ENCODE measurements around the gene JAKMIP1. TPM values are rescaled to one million over a fixed set of nuclear protein-coding genes. Genes with fewer than 3 reads are reported as not detected.

JAKMIP1 gene
- total and polyA plus RNA-seq, 3 experiments from 2014 or later, result 12.7 to 26.1 (median 14.2) TPM

DNA sequence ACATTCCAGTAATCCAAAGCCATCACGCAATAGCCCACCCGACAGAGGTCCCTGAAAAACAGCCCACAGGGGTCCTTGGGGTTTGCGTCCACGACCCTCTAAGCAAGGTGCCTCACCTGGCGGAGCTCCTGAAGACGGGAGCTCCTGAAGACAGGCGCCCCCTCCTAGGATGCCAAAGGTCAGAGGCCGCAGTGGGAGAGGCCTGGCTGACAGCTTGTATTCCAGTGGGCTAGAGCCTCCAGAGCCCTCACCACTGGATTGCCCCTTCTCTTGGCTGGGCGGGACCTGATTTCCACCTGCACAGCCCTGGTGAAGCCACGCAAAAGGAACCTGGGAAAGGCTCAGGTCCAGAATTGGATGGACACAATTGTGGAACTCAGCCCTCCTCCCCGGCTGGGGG, 39.6 kb upstream of the JAKMIP1 start:
- no peaks in the 10 kb centered on the region for H3K4me1 ChIP-seq (ENCODE audit: insufficient read depth, low read length)
- H3K27ac ChIP-seq (ENCODE audit: low read depth, low read length), result no peak overlapping the region
- Mint-ChIP-seq H3K4me3 (no peak overlapping the region), H3K9me3 (peaks cover 0 to 16% (median 15%) of the 10 kb centered on the region in 5 donors), H3K27ac (no peak overlapping the region), H3K27me3 (peaks cover 17 to 40% of the 10 kb centered on the region in 2 donors), H3K4me1 (peaks cover 3 to 4% (median 3%) of the 10 kb centered on the region in 3 donors), H3K36me3 (peaks cover 0 to 9% (median 3%) of the 10 kb centered on the region in 3 donors)
- DNase-seq, result peak in 1 of 5 donors; percentile 30
- peaks cover 14% of the 10 kb centered on the region for H3K27me3 ChIP-seq (ENCODE audit: insufficient read depth, low read length, poor library complexity, severe bottlenecking)
- no peaks in the 10 kb centered on the region for H3K9me3 ChIP-seq (ENCODE audit: low read length)
- ChIA-PET POLR2A (no interaction called here), CTCF (interaction anchor here (1.1 to 2.1 kb wide), 2 partner anchors 88 to 91 kb away, joined by 3 to 5 read pairs; no protein-coding TSS in a partner anchor)
- no peaks in the 10 kb centered on the region for H3K36me3 ChIP-seq (ENCODE audit: insufficient read depth, low read length)
- H3K4me3 ChIP-seq (ENCODE audit: low read length), result no peak overlapping the region

DNA sequence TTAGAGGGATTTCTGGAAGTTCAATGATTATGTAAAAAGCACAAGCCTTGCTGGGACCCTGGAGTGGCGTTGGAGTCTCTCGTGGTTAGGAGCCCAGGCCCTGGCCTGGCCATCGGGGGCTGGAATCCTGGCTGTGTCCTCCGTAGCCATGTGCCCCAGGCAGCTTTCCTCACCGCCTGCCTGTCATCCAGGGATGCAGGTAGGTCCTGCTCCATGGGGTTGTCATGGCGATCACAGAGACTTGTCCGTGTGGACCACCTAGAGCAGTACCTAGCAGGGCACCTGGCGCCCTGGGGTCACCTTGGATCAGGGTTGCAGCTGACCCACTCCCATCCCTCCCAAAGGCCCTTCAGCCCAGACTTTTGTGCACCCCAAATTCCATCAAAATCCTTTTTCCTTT, 39.1 kb upstream of the JAKMIP1 start:
- H3K27ac ChIP-seq (ENCODE audit: low read depth, low read length), result no peak overlapping the region
- H3K36me3 ChIP-seq (ENCODE audit: insufficient read depth, low read length), result no peaks in the 10 kb centered on the region
- H3K4me3 ChIP-seq (ENCODE audit: low read length), result no peak overlapping the region
- Mint-ChIP-seq H3K4me3 (no peak overlapping the region), H3K27me3 (peaks cover 15 to 35% of the 10 kb centered on the region in 2 donors), H3K27ac (no peak overlapping the region), H3K9me3 (peaks cover 0 to 11% (median 10%) of the 10 kb centered on the region in 5 donors), H3K4me1 (no peaks in the 10 kb centered on the region), H3K36me3 (peaks cover 0 to 5% (median 0%) of the 10 kb centered on the region in 3 donors)
- no peaks in the 10 kb centered on the region for H3K4me1 ChIP-seq (ENCODE audit: insufficient read depth, low read length)
- no peaks in the 10 kb centered on the region for H3K9me3 ChIP-seq (ENCODE audit: low read length)
- DNase-seq, result no peak
- H3K27me3 ChIP-seq (ENCODE audit: insufficient read depth, low read length, poor library complexity, severe bottlenecking), result peaks cover 9% of the 10 kb centered on the region
- ChIA-PET CTCF (interaction anchor here (1.1 to 2.1 kb wide), 2 partner anchors 88 to 91 kb away, joined by 3 to 5 read pairs; no protein-coding TSS in a partner anchor), POLR2A (no interaction called here)

DNA sequence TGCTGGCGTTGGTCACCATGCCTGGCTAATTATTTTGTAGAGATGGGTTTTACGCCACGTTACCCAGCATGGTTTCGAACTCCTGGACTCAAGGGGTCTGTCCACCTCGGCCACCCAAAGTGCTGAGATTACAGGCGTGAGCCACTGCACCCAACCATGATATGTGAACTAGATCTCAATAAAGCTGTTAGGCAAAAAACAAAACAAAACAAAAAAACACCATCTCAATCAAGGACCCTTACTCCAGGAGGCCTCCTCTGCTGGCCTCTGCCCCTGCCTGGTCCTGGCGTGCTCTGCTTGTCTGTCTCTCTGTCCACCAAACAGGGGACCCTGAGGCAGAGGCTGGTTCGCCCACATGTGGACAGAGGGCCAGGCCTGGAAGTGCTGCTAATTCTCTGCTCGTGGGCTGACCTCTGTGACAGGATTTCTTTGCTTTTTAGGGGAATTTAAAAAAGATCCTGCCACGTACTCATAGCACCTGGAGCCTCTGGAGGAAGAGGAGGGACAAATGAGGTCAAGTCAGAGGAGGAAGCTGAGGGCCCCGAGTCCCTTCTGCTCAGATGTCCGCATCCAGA, 36.6 kb upstream of the JAKMIP1 start:
- no peaks in the 10 kb centered on the region for H3K27me3 ChIP-seq (ENCODE audit: insufficient read depth, low read length, poor library complexity, severe bottlenecking)
- H3K4me3 ChIP-seq (ENCODE audit: low read length), result no peak overlapping the region
- no peaks in the 10 kb centered on the region for H3K4me1 ChIP-seq (ENCODE audit: insufficient read depth, low read length)
- Mint-ChIP-seq H3K36me3 (no peaks in the 10 kb centered on the region), H3K27me3 (peaks cover 2 to 12% of the 10 kb centered on the region in 2 donors), H3K27ac (no peak overlapping the region), H3K4me3 (no peak overlapping the region), H3K9me3 (no peaks in the 10 kb centered on the region), H3K4me1 (no peaks in the 10 kb centered on the region)
- no peak overlapping the region for H3K27ac ChIP-seq (ENCODE audit: low read depth, low read length)
- CTCF ChIA-PET, result no interaction called here
- no peaks in the 10 kb centered on the region for H3K9me3 ChIP-seq (ENCODE audit: low read length)
- POLR2A ChIA-PET, result no interaction called here
- no peaks in the 10 kb centered on the region for H3K36me3 ChIP-seq (ENCODE audit: insufficient read depth, low read length)
- DNase-seq, result no peak

DNA sequence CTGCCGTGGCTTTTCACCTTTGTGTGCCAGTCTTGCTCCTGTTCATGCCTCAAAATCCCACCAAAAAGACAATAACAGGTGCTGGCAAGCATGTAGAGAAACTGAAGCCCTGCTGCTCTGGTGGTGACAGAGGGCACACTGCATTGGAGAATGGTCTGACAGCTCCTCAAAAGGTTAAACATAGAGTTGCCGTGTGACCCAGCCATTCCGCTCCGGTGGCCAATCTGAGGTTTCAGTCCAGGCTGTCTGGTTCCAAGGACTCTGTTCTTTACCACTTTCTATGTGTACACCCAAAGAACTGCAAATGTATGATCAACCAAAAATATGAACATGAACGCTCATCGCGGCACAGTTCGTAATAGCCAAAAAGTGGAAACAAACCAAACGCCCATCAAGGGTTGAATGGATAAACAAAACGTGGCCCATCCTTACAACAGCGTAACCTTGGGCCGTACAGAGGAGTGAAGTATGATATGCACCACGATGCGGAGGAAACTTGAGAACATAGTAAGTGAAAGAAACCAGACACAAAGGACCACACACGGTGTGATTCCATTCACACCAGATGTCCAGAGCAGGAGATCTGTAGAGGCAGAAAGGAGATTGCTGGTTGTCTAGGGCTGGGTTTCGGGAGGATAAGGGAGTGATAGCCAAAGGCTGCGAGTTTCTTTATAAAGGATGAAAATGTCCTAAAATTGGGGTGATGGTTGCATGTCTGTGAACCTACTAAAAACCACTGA, 35.7 kb upstream of the JAKMIP1 start:
- CTCF ChIA-PET, result no interaction called here
- no peak overlapping the region for H3K4me3 ChIP-seq (ENCODE audit: low read length)
- Mint-ChIP-seq H3K27me3 (peaks cover 2 to 7% of the 10 kb centered on the region in 2 donors), H3K4me3 (no peak overlapping the region), H3K36me3 (no peaks in the 10 kb centered on the region), H3K9me3 (no peaks in the 10 kb centered on the region), H3K27ac (no peak overlapping the region), H3K4me1 (no peaks in the 10 kb centered on the region)
- H3K9me3 ChIP-seq (ENCODE audit: low read length), result no peaks in the 10 kb centered on the region
- H3K27ac ChIP-seq (ENCODE audit: low read depth, low read length), result no peak overlapping the region
- H3K27me3 ChIP-seq (ENCODE audit: insufficient read depth, low read length, poor library complexity, severe bottlenecking), result no peaks in the 10 kb centered on the region
- H3K4me1 ChIP-seq (ENCODE audit: insufficient read depth, low read length), result no peaks in the 10 kb centered on the region
- DNase-seq, result no peak
- H3K36me3 ChIP-seq (ENCODE audit: insufficient read depth, low read length), result no peaks in the 10 kb centered on the region
- POLR2A ChIA-PET, result no interaction called here

DNA sequence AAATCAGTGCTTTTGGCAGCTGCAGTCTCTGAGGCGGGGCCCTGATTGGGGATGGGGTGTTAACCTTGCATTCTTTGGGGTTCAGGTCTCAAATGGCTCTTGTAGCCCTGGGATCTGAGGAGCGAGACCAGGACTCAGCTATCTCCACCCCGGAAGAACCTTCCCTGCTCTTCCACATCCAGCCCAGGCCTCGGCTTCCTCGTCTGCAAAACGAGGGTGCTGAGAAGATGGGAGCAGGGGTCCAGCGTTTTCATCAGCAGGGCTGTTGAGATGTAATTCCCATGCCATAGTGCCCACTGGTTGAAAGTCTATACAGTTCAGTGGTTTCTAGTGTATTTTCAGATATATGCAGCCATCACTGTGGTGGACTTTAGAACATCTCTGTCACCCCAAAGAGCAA, 34.7 kb upstream of the JAKMIP1 start:
- H3K4me3 Mint-ChIP-seq, result no peak overlapping the region
- Histone ChIP-seq H3K9me3 (ENCODE audit: low read length) (no peaks in the 10 kb centered on the region), H3K27ac (ENCODE audit: low read depth, low read length) (no peak overlapping the region), H3K27me3 (ENCODE audit: insufficient read depth, low read length, poor library complexity, severe bottlenecking) (no peaks in the 10 kb centered on the region), H3K4me1 (ENCODE audit: insufficient read depth, low read length) (no peaks in the 10 kb centered on the region), H3K36me3 (ENCODE audit: insufficient read depth, low read length) (no peaks in the 10 kb centered on the region), H3K4me3 (ENCODE audit: low read length) (no peak overlapping the region)
- no peaks in the 10 kb centered on the region for H3K36me3 Mint-ChIP-seq
- H3K27me3 Mint-ChIP-seq, result peaks cover 2 to 7% of the 10 kb centered on the region in 2 donors
- POLR2A ChIA-PET, result no interaction called here
- no peak for DNase-seq
- CTCF ChIA-PET, result no interaction called here
- no peaks in the 10 kb centered on the region for H3K9me3 Mint-ChIP-seq
- no peaks in the 10 kb centered on the region for H3K4me1 Mint-ChIP-seq
- no peak overlapping the region for H3K27ac Mint-ChIP-seq

DNA sequence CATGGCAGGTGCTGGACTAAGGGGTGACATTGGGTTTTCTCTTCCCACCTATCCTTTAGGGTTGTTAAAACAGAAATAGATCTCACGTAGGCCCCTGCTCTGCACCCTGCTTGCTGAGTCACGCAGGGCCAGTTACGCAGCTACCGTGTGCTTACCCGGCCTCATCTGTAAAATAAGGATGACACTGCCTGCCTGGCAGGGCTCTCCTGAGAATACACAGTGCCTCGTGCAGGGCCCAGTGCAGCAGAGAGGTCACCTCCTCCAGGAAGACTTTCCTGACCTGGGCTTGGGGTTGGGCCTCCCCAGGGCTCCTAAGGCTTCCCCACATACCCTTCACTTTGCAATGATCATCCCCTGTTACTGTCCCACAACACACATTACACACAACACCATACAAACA, 33.6 kb upstream of the JAKMIP1 start:
- no peak overlapping the region for H3K27ac ChIP-seq (ENCODE audit: low read depth, low read length)
- no peak overlapping the region for H3K4me3 ChIP-seq (ENCODE audit: low read length)
- H3K27ac Mint-ChIP-seq, result no peak overlapping the region
- H3K36me3 Mint-ChIP-seq, result no peaks in the 10 kb centered on the region
- H3K9me3 Mint-ChIP-seq, result no peaks in the 10 kb centered on the region
- H3K4me1 ChIP-seq (ENCODE audit: insufficient read depth, low read length), result no peaks in the 10 kb centered on the region
- H3K4me3 Mint-ChIP-seq, result no peak overlapping the region
- no peaks in the 10 kb centered on the region for H3K36me3 ChIP-seq (ENCODE audit: insufficient read depth, low read length)
- H3K27me3 Mint-ChIP-seq, result peaks cover 2 to 11% of the 10 kb centered on the region in 2 donors
- CTCF ChIA-PET, result no interaction called here
- DNase-seq, result no peak
- POLR2A ChIA-PET, result no interaction called here
- H3K9me3 ChIP-seq (ENCODE audit: low read length), result no peaks in the 10 kb centered on the region
- no peaks in the 10 kb centered on the region for H3K27me3 ChIP-seq (ENCODE audit: insufficient read depth, low read length, poor library complexity, severe bottlenecking)
- no peaks in the 10 kb centered on the region for H3K4me1 Mint-ChIP-seq

DNA sequence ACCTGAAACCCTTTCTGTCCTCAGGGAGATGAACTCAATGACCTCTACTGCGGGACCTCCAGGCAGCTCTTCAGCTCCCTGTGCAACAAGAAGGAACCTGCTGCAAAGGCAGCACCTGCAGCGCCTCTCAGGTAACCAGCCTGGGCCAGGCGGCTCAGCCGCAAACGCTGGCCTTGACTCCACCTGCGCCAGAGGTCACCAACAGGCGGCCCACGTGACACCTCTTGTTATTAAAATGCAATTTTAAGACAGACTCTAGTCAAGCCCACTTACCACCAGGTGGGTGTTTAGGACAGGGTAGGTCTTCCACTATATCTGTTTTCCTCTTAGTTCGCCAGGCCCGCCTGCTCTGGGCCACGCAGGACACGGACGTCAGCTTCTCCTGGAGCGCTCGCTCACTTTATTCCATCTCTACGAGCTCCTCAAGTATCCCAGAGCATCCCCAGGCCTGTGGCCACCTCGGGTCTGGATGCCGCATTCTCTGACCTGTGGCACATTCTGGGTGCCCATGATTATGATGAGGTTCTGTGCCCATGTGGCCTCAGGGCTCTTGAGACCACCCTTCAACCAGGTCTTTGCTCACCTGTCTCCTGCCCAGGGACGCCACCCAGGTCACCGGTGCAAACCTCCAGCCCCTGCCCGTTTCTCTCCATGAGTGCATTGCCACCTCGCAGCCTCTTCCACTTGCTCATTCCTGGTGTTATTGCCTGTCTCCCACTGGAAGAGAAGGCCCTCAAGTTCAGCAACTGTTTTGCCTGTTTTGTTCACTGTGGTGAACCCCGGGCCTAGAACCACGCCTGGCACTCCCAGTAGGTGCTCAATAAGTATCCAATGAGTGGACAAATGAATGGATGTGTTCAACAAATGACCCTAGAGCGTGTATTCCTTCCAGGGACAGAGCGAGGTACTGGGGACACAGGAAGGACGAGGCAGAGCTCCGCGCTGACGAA, 32.8 kb upstream of the JAKMIP1 start:
- Mint-ChIP-seq H3K36me3 (no peaks in the 10 kb centered on the region), H3K4me1 (no peaks in the 10 kb centered on the region), H3K9me3 (no peaks in the 10 kb centered on the region), H3K4me3 (no peak overlapping the region), H3K27ac (no peak overlapping the region), H3K27me3 (peaks cover 2 to 14% of the 10 kb centered on the region in 2 donors)
- H3K4me3 ChIP-seq (ENCODE audit: low read length), result no peak overlapping the region
- H3K9me3 ChIP-seq (ENCODE audit: low read length), result no peaks in the 10 kb centered on the region
- ChIA-PET CTCF (no interaction called here), POLR2A (no interaction called here)
- no peaks in the 10 kb centered on the region for H3K27me3 ChIP-seq (ENCODE audit: insufficient read depth, low read length, poor library complexity, severe bottlenecking)
- H3K27ac ChIP-seq (ENCODE audit: low read depth, low read length), result no peak overlapping the region
- H3K4me1 ChIP-seq (ENCODE audit: insufficient read depth, low read length), result no peaks in the 10 kb centered on the region
- H3K36me3 ChIP-seq (ENCODE audit: insufficient read depth, low read length), result no peaks in the 10 kb centered on the region
- DNase-seq, result peak in 1 of 5 donors; percentile 30

DNA sequence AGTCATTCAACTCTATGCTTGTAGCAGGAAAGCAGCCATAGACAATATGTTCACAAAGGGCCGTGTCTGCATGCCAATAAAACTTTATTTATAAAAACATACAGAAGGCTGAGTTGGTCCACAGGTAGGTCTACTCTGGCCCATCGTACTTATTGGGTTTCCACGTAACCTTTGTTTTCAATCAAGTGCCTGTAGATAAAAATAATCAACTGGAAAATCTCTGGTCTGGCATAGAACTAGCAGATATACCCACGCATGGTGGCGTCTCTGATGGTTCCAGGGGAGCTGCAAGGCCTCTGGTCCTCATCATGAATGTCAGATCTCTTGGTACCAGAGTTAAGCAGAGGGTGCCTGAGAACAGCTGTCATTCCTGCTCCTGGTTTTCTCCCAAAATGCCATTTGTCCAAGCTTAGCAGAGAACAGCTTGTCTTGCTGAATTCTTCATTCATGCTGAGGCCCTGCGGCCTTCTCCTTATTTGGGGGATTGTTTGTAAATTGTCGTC, 31.4 kb upstream of the JAKMIP1 start:
- Mint-ChIP-seq H3K4me1 (no peaks in the 10 kb centered on the region), H3K4me3 (no peak overlapping the region), H3K9me3 (no peaks in the 10 kb centered on the region), H3K36me3 (no peaks in the 10 kb centered on the region), H3K27me3 (peaks cover 2 to 14% of the 10 kb centered on the region in 2 donors), H3K27ac (no peak overlapping the region)
- Histone ChIP-seq H3K27ac (ENCODE audit: low read depth, low read length) (no peak overlapping the region), H3K4me1 (ENCODE audit: insufficient read depth, low read length) (no peaks in the 10 kb centered on the region), H3K4me3 (ENCODE audit: low read length) (no peak overlapping the region), H3K27me3 (ENCODE audit: insufficient read depth, low read length, poor library complexity, severe bottlenecking) (no peaks in the 10 kb centered on the region), H3K9me3 (ENCODE audit: low read length) (no peaks in the 10 kb centered on the region), H3K36me3 (ENCODE audit: insufficient read depth, low read length) (no peaks in the 10 kb centered on the region)
- ChIA-PET CTCF (no interaction called here), POLR2A (no interaction called here)
- DNase-seq, result no peak
